ENCODE measurements around the gene CD68.

CD68 gene

GRCh38 chr17:7555320-7555948, 24.0 kb upstream of the CD68 start:
- Mint-ChIP-seq H3K27me3 (ENCODE audit: low read depth) (no peaks in the 10 kb centered on the region), H3K27ac (peak overlapping the region; percentile 32), H3K4me1 (ENCODE audit: low read depth) (peaks cover 53% of the 10 kb centered on the region), H3K36me3 (ENCODE audit: low read depth) (peaks cover 46% of the 10 kb centered on the region), H3K4me3 (no peak overlapping the region), H3K9me3 (no peaks in the 10 kb centered on the region)
- no peak for DNase-seq (ENCODE audit: low spot score)

GRCh38 chr17:7556627-7557026, 22.8 kb upstream of the CD68 start:
- Mint-ChIP-seq H3K9me3 (no peaks in the 10 kb centered on the region), H3K27ac (peak overlapping the region; percentile 50), H3K4me3 (no peak overlapping the region), H3K27me3 (ENCODE audit: low read depth) (no peaks in the 10 kb centered on the region), H3K4me1 (ENCODE audit: low read depth) (peaks cover 50% of the 10 kb centered on the region), H3K36me3 (ENCODE audit: low read depth) (peaks cover 36% of the 10 kb centered on the region)
- DNase-seq (ENCODE audit: low spot score) = no peak

- no peaks in the 10 kb centered on the region for H3K27me3 Mint-ChIP-seq (ENCODE audit: low read depth)
- no peaks in the 10 kb centered on the region for H3K9me3 Mint-ChIP-seq
- peaks cover 34% of the 10 kb centered on the region for H3K36me3 Mint-ChIP-seq (ENCODE audit: low read depth)
- H3K4me1 Mint-ChIP-seq (ENCODE audit: low read depth) = peaks cover 47% of the 10 kb centered on the region
- H3K27ac Mint-ChIP-seq = no peak overlapping the region
- no peak overlapping the region for H3K4me3 Mint-ChIP-seq
- no peak for DNase-seq (ENCODE audit: low spot score)
These were observed 22.2 kb upstream of the CD68 start for GRCh38 chr17:7557147-7557764.

- Mint-ChIP-seq H3K9me3 (no peaks in the 10 kb centered on the region), H3K4me3 (peak overlapping the region; percentile 8), H3K27ac (peak overlapping the region; percentile 63), H3K4me1 (ENCODE audit: low read depth) (peaks cover 48% of the 10 kb centered on the region), H3K27me3 (ENCODE audit: low read depth) (no peaks in the 10 kb centered on the region), H3K36me3 (ENCODE audit: low read depth) (peaks cover 33% of the 10 kb centered on the region)
- DNase-seq (ENCODE audit: low spot score) = no peak
These were observed 21.5 kb upstream of the CD68 start for GRCh38 chr17:7557775-7558543.

GRCh38 chr17:7558544-7559319, 20.7 kb upstream of the CD68 start, which contains the start of gene TNFSF13:
TSS of gene TNFSF13 (plus strand) at chr17:7558750. CDS start at chr17:7559040, 290 bp downstream.
- Mint-ChIP-seq H3K4me3 (peak within 1 kb of the TSS; percentile 8), H3K4me1 (ENCODE audit: low read depth) (peaks cover 43% of the 10 kb centered on the region), H3K9me3 (no peaks in the 10 kb centered on the region), H3K36me3 (ENCODE audit: low read depth) (peaks cover 30% of the 10 kb centered on the region), H3K27ac (peak within 1 kb of the TSS; percentile 63), H3K27me3 (ENCODE audit: low read depth) (no peaks in the 10 kb centered on the region)
- no peak for DNase-seq (ENCODE audit: low spot score)

- Mint-ChIP-seq H3K36me3 (ENCODE audit: low read depth) (peaks cover 33% of the 10 kb centered on the region), H3K4me3 (peak overlapping the region; percentile 85), H3K4me1 (ENCODE audit: low read depth) (peaks cover 45% of the 10 kb centered on the region), H3K9me3 (no peaks in the 10 kb centered on the region), H3K27ac (peak overlapping the region; percentile 92), H3K27me3 (ENCODE audit: low read depth) (no peaks in the 10 kb centered on the region)
- DNase-seq (ENCODE audit: low spot score) = no peak
These were observed 19.9 kb upstream of the CD68 start for GRCh38 chr17:7559320-7560171.

- peaks cover 34% of the 10 kb centered on the region for H3K36me3 Mint-ChIP-seq (ENCODE audit: low read depth)
- DNase-seq (ENCODE audit: low spot score) = peak; percentile 52
- peak overlapping the region; percentile 85 for H3K4me3 Mint-ChIP-seq
- no peaks in the 10 kb centered on the region for H3K9me3 Mint-ChIP-seq
- no peaks in the 10 kb centered on the region for H3K27me3 Mint-ChIP-seq (ENCODE audit: low read depth)
- H3K4me1 Mint-ChIP-seq (ENCODE audit: low read depth) = peaks cover 40% of the 10 kb centered on the region
- peak overlapping the region; percentile 92 for H3K27ac Mint-ChIP-seq
These were observed 19.0 kb upstream of the CD68 start for GRCh38 chr17:7560172-7561027.

- Mint-ChIP-seq H3K4me1 (ENCODE audit: low read depth) (peaks cover 37% of the 10 kb centered on the region), H3K27me3 (ENCODE audit: low read depth) (no peaks in the 10 kb centered on the region), H3K9me3 (no peaks in the 10 kb centered on the region), H3K27ac (peak overlapping the region; percentile 92), H3K36me3 (ENCODE audit: low read depth) (peaks cover 32% of the 10 kb centered on the region), H3K4me3 (peak overlapping the region; percentile 85)
- DNase-seq (ENCODE audit: low spot score) = peak; percentile 87
These were observed 18.3 kb upstream of the CD68 start for GRCh38 chr17:7561028-7561575.

GRCh38 chr17:7561589-7562207, 17.7 kb upstream of the CD68 start, which contains the start of gene SENP3:
TSS of gene SENP3 (plus strand) at chr17:7561919. CDS start at chr17:7563077, 1,158 bp downstream.
- H3K4me1 Mint-ChIP-seq (ENCODE audit: low read depth) = peaks cover 33% of the 10 kb centered on the region
- H3K36me3 Mint-ChIP-seq (ENCODE audit: low read depth) = peaks cover 30% of the 10 kb centered on the region
- no peaks in the 10 kb centered on the region for H3K27me3 Mint-ChIP-seq (ENCODE audit: low read depth)
- H3K27ac Mint-ChIP-seq = peak within 1 kb of the TSS; percentile 93
- H3K4me3 Mint-ChIP-seq = peak within 1 kb of the TSS; percentile 95
- peak; percentile 93 for DNase-seq (ENCODE audit: low spot score)
- H3K9me3 Mint-ChIP-seq = no peaks in the 10 kb centered on the region

GRCh38 chr17:7562208-7562605, 17.2 kb upstream of the CD68 start:
- Mint-ChIP-seq H3K27ac (peak overlapping the region; percentile 93), H3K27me3 (ENCODE audit: low read depth) (no peaks in the 10 kb centered on the region), H3K4me1 (ENCODE audit: low read depth) (peaks cover 33% of the 10 kb centered on the region), H3K9me3 (no peaks in the 10 kb centered on the region), H3K4me3 (peak overlapping the region; percentile 95), H3K36me3 (ENCODE audit: low read depth) (peaks cover 34% of the 10 kb centered on the region)
- no peak for DNase-seq (ENCODE audit: low spot score)

GRCh38 chr17:7563115-7563869, 16.1 kb upstream of the CD68 start:
- Mint-ChIP-seq H3K36me3 (ENCODE audit: low read depth) (peaks cover 36% of the 10 kb centered on the region), H3K4me3 (peak overlapping the region; percentile 95), H3K27me3 (ENCODE audit: low read depth) (no peaks in the 10 kb centered on the region), H3K9me3 (no peaks in the 10 kb centered on the region), H3K4me1 (ENCODE audit: low read depth) (peaks cover 29% of the 10 kb centered on the region), H3K27ac (peak overlapping the region; percentile 93)
- DNase-seq (ENCODE audit: low spot score) = no peak
